HL-60 (cell line): Measurements from ENCODE around the gene BCL2A1.

Experiments
- DNase-seq, 2 experiments: peaks; one replicate each; pipeline ENCODE4 v3.0.0-alpha.2; 2010 to 2020; ENCODE audit warnings: low read depth in 1 of 2, low spot score in 1 of 2
- H3K27ac ChIP-seq: fragments of 250-450 bp; sonication (Bioruptor Pico); replicated peaks from 2 replicates; pipeline ENCODE4 v1.5.1; 2020; ENCODE audit warnings: mild to moderate bottlenecking, moderate library complexity
- H3K27me3 ChIP-seq: fragments of 250-450 bp; sonication (Bioruptor Pico); 2 replicates; pipeline ENCODE4 v1.5.1; 2021; ENCODE audit warnings: mild to moderate bottlenecking, moderate library complexity; ENCODE audit not compliant: insufficient read depth, poor library complexity, severe bottlenecking
- H3K4me3 ChIP-seq: replicated peaks from 2 replicates; pipeline ENCODE4 v1.5.1; 2011; ENCODE audit warnings: mild to moderate bottlenecking, control low read depth, low read length; ENCODE audit not compliant: insufficient read depth
- CTCF ChIP-seq: IDR thresholded peaks from one replicate; pipeline ENCODE4 v1.5.1; 2011; ENCODE audit warnings: low read length, control low read depth, inconsistent platforms; ENCODE audit not compliant: insufficient read depth
- GABPA ChIP-seq: IDR thresholded peaks from 2 replicates; pipeline ENCODE4 v1.6.1; 2012; ENCODE audit warnings: low read depth
- POLR2AphosphoS5 ChIP-seq: IDR thresholded peaks from 2 replicates; pipeline ENCODE4 v1.6.1; 2012; ENCODE audit warnings: low read depth
- REST ChIP-seq: IDR thresholded peaks from 2 replicates; pipeline ENCODE4 v1.6.1; 2012; ENCODE audit warnings: low read depth; ENCODE audit not compliant: insufficient replicate concordance
- SPI1 ChIP-seq: IDR thresholded peaks from 2 replicates; pipeline ENCODE4 v1.6.1; 2012; ENCODE audit warnings: low read depth, mild to moderate bottlenecking, borderline replicate concordance

The BCL2A1 gene

GRCh38 chr15:79962178-79962577 lies 8.8 kb downstream of the BCL2A1 start:
- H3K27ac ChIP-seq = peak overlapping the region; percentile 10
- no peak for TF ChIP-seq POLR2AphosphoS5
- TF ChIP-seq SPI1 = peak; percentile 34; the same call in 1 of the 2 replicates
- no peak for TF ChIP-seq REST
- no peak overlapping the region for H3K4me3 ChIP-seq
- peak; percentile 75 to 87 for DNase-seq
- no peaks in the 10 kb centered on the region for H3K27me3 ChIP-seq

GRCh38 chr15:79960502-79961212 lies 10.3 kb downstream of the BCL2A1 start:
- TF ChIP-seq REST = no peak
- no peak for TF ChIP-seq CTCF
- no peak for TF ChIP-seq POLR2AphosphoS5
- TF ChIP-seq SPI1 = no peak
- TF ChIP-seq GABPA = no peak
- Histone ChIP-seq H3K4me3 (no peak overlapping the region), H3K27me3 (no peaks in the 10 kb centered on the region), H3K27ac (no peak overlapping the region)
- no peak for DNase-seq

DNA sequence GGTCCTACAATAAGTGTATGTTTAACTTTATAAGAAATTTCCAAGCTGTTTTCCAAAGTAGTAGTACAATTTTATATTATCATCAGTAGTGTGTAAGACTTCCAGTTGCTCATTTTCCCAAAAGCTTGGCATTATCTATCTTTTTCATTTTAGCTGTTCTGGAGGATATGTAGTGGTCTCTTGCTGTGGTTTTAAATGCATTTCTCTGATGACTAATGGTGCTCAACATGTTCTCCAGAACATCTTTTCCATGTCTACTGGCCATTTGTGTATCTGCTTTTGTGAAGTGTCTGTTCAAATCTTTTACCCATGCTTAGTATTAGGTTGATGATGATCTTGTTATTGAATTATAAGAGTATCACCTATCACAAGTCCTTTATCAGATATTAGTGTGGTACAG lies 13.3 kb downstream of the BCL2A1 start:
- TF ChIP-seq REST (no peak), SPI1 (no peak), GABPA (no peak), POLR2AphosphoS5 (no peak), CTCF (no peak)
- Histone ChIP-seq H3K4me3 (no peak overlapping the region), H3K27me3 (no peaks in the 10 kb centered on the region), H3K27ac (no peak overlapping the region)
- DNase-seq = no peak
